Trophoblast cell (in vitro differentiated cells and primary cell): Measurements from ENCODE around the gene GSC2.

Experiments used
- DNase-seq, 2 donors: peaks; one replicate each; pipeline ENCODE4 v3.0.0-alpha.2; 2016
- H2AFZ ChIP-seq: 2 replicates; pipeline ENCODE4 v1.6.1; 2013; ENCODE audit warnings: low read length, moderate library complexity, mild to moderate bottlenecking; ENCODE audit not compliant: insufficient read depth, poor library complexity
- H2AK5ac ChIP-seq: 2 replicates; pipeline ENCODE4 v1.6.1; 2013; ENCODE audit warnings: mild to moderate bottlenecking, low read length
- H2BK120ac ChIP-seq: 2 replicates; pipeline ENCODE4 v1.6.1; 2013; ENCODE audit warnings: low read length, mild to moderate bottlenecking, moderate library complexity; ENCODE audit not compliant: insufficient read depth, poor library complexity
- H2BK12ac ChIP-seq: 2 replicates; pipeline ENCODE4 v1.6.1; 2013; ENCODE audit warnings: mild to moderate bottlenecking, low read length, moderate library complexity
- H2BK5ac ChIP-seq: 2 replicates; pipeline ENCODE4 v1.6.1; 2013; ENCODE audit warnings: low read length, low read depth, moderate library complexity, mild to moderate bottlenecking; ENCODE audit not compliant: poor library complexity
- H3K14ac ChIP-seq: 2 replicates; pipeline ENCODE4 v1.6.1; 2013; ENCODE audit warnings: mild to moderate bottlenecking, low read length
- H3K18ac ChIP-seq: 2 replicates; pipeline ENCODE4 v1.6.1; 2013; ENCODE audit warnings: mild to moderate bottlenecking, low read length
- H3K23ac ChIP-seq: 2 replicates; pipeline ENCODE4 v1.6.1; 2013; ENCODE audit warnings: low read length
- H3K27ac ChIP-seq: 2 replicates; pipeline ENCODE4 v1.5.1; 2013; ENCODE audit warnings: low read depth, mild to moderate bottlenecking, inconsistent platforms, low read length, moderate library complexity
- H3K27me3 ChIP-seq: 2 replicates; pipeline ENCODE4 v1.6.1; 2013; ENCODE audit warnings: inconsistent platforms, mild to moderate bottlenecking, low read length, moderate library complexity; ENCODE audit not compliant: insufficient read depth
- H3K36me3 ChIP-seq, 2 experiments: 1 replicate in 1 of 2; 2 replicates in 1 of 2; pipeline ENCODE4 v1.6.1; 2013; ENCODE audit warnings: low read length in 2 of 2, mild to moderate bottlenecking in 2 of 2, moderate library complexity in 1 of 2; ENCODE audit not compliant: insufficient read depth in 2 of 2, control insufficient read depth in 1 of 2
- H3K4ac ChIP-seq: 2 replicates; pipeline ENCODE4 v1.6.1; 2013; ENCODE audit warnings: low read depth, mild to moderate bottlenecking, low read length, moderate library complexity
- H3K4me1 ChIP-seq, 2 experiments: 1 replicate in 1 of 2; 2 replicates in 1 of 2; pipeline ENCODE4 v1.6.1; 2013; ENCODE audit warnings: low read length in 2 of 2, mild to moderate bottlenecking in 2 of 2, moderate library complexity in 1 of 2; ENCODE audit not compliant: insufficient read depth in 2 of 2, control insufficient read depth in 1 of 2
- H3K4me2 ChIP-seq: 2 replicates; pipeline ENCODE4 v1.6.1; 2013; ENCODE audit warnings: inconsistent platforms, mild to moderate bottlenecking, low read length, moderate library complexity
- H3K4me3 ChIP-seq: 2 replicates; pipeline ENCODE4 v1.5.1; 2013; ENCODE audit warnings: mild to moderate bottlenecking, low read depth, low read length, inconsistent platforms
- H3K79me1 ChIP-seq: one replicate; pipeline ENCODE4 v1.6.1; 2013; ENCODE audit warnings: low read length
- H3K79me2 ChIP-seq: 2 replicates; pipeline ENCODE4 v1.6.1; 2013; ENCODE audit warnings: low read length, mild to moderate bottlenecking; ENCODE audit not compliant: control insufficient read depth, insufficient read depth, poor library complexity
- H3K9ac ChIP-seq: 2 replicates; pipeline ENCODE4 v1.6.1; 2013; ENCODE audit warnings: mild to moderate bottlenecking, low read length
- H3K9me3 ChIP-seq: 2 replicates; pipeline ENCODE4 v1.6.1; 2013; ENCODE audit warnings: low read depth, mild to moderate bottlenecking, control low read depth, inconsistent platforms, low read length; ENCODE audit not compliant: insufficient read depth
- H4K12ac ChIP-seq: 2 replicates; pipeline ENCODE4 v1.6.1; 2013; ENCODE audit warnings: low read depth, mild to moderate bottlenecking, low read length, moderate library complexity
- H4K8ac ChIP-seq: 2 replicates; pipeline ENCODE4 v1.6.1; 2013; ENCODE audit warnings: low read depth, mild to moderate bottlenecking, low read length, moderate library complexity
- H4K91ac ChIP-seq: one replicate; pipeline ENCODE4 v1.6.1; 2013; ENCODE audit warnings: low read depth, mild to moderate bottlenecking, low read length, moderate library complexity
- WGBS: extraction: QIAGEN DNeasy Blood & Tissue Kit; methylation state at CpG from one replicate; pipeline ENCODE4 v1.1.7; 2013; ENCODE audit warnings: missing lambda C conversion rate; ENCODE audit not compliant: insufficient read length, insufficient coverage; ENCODE audit errors: extremely low coverage; 5-methylcytosine and 5-hydroxymethylcytosine counted together

The GSC2 gene

DNA sequence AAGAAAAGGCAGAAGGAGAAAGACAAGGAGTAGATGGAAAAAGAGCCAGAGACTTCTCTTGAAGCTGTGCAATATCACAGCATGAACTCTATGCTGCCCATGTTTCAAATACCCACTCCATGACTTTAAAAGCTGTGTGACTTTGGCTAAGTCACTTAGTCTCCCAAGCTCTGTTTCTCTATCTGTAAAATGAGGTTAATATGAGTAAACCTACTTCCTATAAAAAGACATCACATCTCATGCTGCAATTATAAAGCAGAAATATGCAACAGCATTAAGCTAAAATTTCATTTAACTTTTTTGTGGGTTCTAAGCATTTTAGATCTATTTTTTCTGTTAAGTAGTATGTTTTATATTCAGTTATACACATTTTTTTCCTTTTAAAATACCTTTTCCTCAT lies 39.4 kb downstream of the GSC2 start:
- no peak overlapping the region for H2AFZ ChIP-seq
- H3K18ac ChIP-seq = no peak overlapping the region
- H3K79me2 ChIP-seq = peaks cover 17% of the 10 kb centered on the region
- H3K23ac ChIP-seq = no peak overlapping the region
- H3K79me1 ChIP-seq = no peaks in the 10 kb centered on the region
- no peaks in the 10 kb centered on the region for H3K4me1 ChIP-seq
- no peak overlapping the region for H2BK120ac ChIP-seq
- no peaks in the 10 kb centered on the region for H3K27me3 ChIP-seq
- H3K14ac ChIP-seq = no peak overlapping the region
- H2BK5ac ChIP-seq = no peak overlapping the region
- H2BK12ac ChIP-seq = no peak overlapping the region
- H4K91ac ChIP-seq = no peak overlapping the region
- H3K36me3 ChIP-seq = peaks cover 0 to 6% of the 10 kb centered on the region in 2 experiments
- no peak for DNase-seq
- H3K27ac ChIP-seq = no peak overlapping the region
- H4K12ac ChIP-seq = no peak overlapping the region
- no peak overlapping the region for H3K4ac ChIP-seq
- H3K4me2 ChIP-seq = no peak overlapping the region
- no peak overlapping the region for H3K9ac ChIP-seq
- H4K8ac ChIP-seq = no peak overlapping the region
- H3K9me3 ChIP-seq = no peaks in the 10 kb centered on the region
- no peak overlapping the region for H2AK5ac ChIP-seq
- no peak overlapping the region for H3K4me3 ChIP-seq

GRCh38 chr22:19110064-19110458 lies 40.0 kb downstream of the GSC2 start:
- WGBS = no CpG with 5 or more reads among the region's 4 CpGs

GRCh38 chr22:19109198-19110063 lies 40.7 kb downstream of the GSC2 start:
- no peak overlapping the region for H3K4me3 ChIP-seq
- no peaks in the 10 kb centered on the region for H3K79me1 ChIP-seq
- no peak overlapping the region for H2BK12ac ChIP-seq
- no peak overlapping the region for H4K91ac ChIP-seq
- peaks cover 0 to 2% of the 10 kb centered on the region in 2 experiments for H3K36me3 ChIP-seq
- no peak overlapping the region for H2BK5ac ChIP-seq
- H3K27me3 ChIP-seq = no peaks in the 10 kb centered on the region
- peak overlapping the region; percentile 32 for H3K4ac ChIP-seq
- no peaks in the 10 kb centered on the region for H3K4me1 ChIP-seq
- H3K23ac ChIP-seq = no peak overlapping the region
- no peak overlapping the region for H3K27ac ChIP-seq
- no peak overlapping the region for H3K14ac ChIP-seq
- no peak overlapping the region for H4K8ac ChIP-seq
- H3K79me2 ChIP-seq = peaks cover 16% of the 10 kb centered on the region
- no peak overlapping the region for H2AK5ac ChIP-seq
- no peak overlapping the region for H3K9ac ChIP-seq
- H3K18ac ChIP-seq = no peak overlapping the region
- no peak overlapping the region for H4K12ac ChIP-seq
- peak in 1 of 2 donors; percentile 73 for DNase-seq
- H3K9me3 ChIP-seq = no peaks in the 10 kb centered on the region
- H3K4me2 ChIP-seq = no peak overlapping the region
- no peak overlapping the region for H2BK120ac ChIP-seq
- no peak overlapping the region for H2AFZ ChIP-seq
- no CpG with 5 or more reads among the region's 7 CpGs for WGBS

More at GRCh38 chr22:19110064-19110458, 40.0 kb downstream of the GSC2 start:
- peaks cover 0 to 2% of the 10 kb centered on the region in 2 experiments for H3K36me3 ChIP-seq
- H3K79me2 ChIP-seq = peaks cover 16% of the 10 kb centered on the region
- H3K27ac ChIP-seq = no peak overlapping the region
- H3K4me1 ChIP-seq = no peaks in the 10 kb centered on the region
- H2BK12ac ChIP-seq = no peak overlapping the region
- no peaks in the 10 kb centered on the region for H3K27me3 ChIP-seq
- no peak overlapping the region for H4K8ac ChIP-seq
- no peak overlapping the region for H2AK5ac ChIP-seq
- no peak for DNase-seq
- no peak overlapping the region for H2AFZ ChIP-seq
- no peak overlapping the region for H3K4me3 ChIP-seq
- H3K79me1 ChIP-seq = no peaks in the 10 kb centered on the region
- H3K4ac ChIP-seq = peak overlapping the region; percentile 44
- no peaks in the 10 kb centered on the region for H3K9me3 ChIP-seq
- no peak overlapping the region for H3K23ac ChIP-seq
- no peak overlapping the region for H3K4me2 ChIP-seq
- no peak overlapping the region for H4K12ac ChIP-seq
- H3K14ac ChIP-seq = no peak overlapping the region
- no peak overlapping the region for H3K9ac ChIP-seq
- no peak overlapping the region for H2BK5ac ChIP-seq
- no peak overlapping the region for H4K91ac ChIP-seq
- no peak overlapping the region for H2BK120ac ChIP-seq
- H3K18ac ChIP-seq = no peak overlapping the region

- H3K36me3 ChIP-seq = peaks cover 0 to 2% of the 10 kb centered on the region in 2 experiments
- no peak overlapping the region for H3K23ac ChIP-seq
- H3K18ac ChIP-seq = no peak overlapping the region
- no peaks in the 10 kb centered on the region for H3K9me3 ChIP-seq
- WGBS = no CpG with 5 or more reads among the region's 3 CpGs
- no peaks in the 10 kb centered on the region for H3K4me1 ChIP-seq
- no peak overlapping the region for H4K91ac ChIP-seq
- H3K4me2 ChIP-seq = no peak overlapping the region
- H2AFZ ChIP-seq = no peak overlapping the region
- H3K9ac ChIP-seq = no peak overlapping the region
- no peak overlapping the region for H4K12ac ChIP-seq
- H3K27me3 ChIP-seq = no peaks in the 10 kb centered on the region
- no peak overlapping the region for H4K8ac ChIP-seq
- no peak overlapping the region for H3K27ac ChIP-seq
- DNase-seq = no peak
- H2BK12ac ChIP-seq = no peak overlapping the region
- H2AK5ac ChIP-seq = no peak overlapping the region
- no peak overlapping the region for H2BK5ac ChIP-seq
- H3K4me3 ChIP-seq = no peak overlapping the region
- H3K79me2 ChIP-seq = peaks cover 16% of the 10 kb centered on the region
- H3K4ac ChIP-seq = peak overlapping the region; percentile 71
- no peak overlapping the region for H3K14ac ChIP-seq
- no peaks in the 10 kb centered on the region for H3K79me1 ChIP-seq
- no peak overlapping the region for H2BK120ac ChIP-seq
These were observed 41.3 kb downstream of the GSC2 start for GRCh38 chr22:19108807-19109197.
